ENCODE results near the gene APOL2.

DNA sequence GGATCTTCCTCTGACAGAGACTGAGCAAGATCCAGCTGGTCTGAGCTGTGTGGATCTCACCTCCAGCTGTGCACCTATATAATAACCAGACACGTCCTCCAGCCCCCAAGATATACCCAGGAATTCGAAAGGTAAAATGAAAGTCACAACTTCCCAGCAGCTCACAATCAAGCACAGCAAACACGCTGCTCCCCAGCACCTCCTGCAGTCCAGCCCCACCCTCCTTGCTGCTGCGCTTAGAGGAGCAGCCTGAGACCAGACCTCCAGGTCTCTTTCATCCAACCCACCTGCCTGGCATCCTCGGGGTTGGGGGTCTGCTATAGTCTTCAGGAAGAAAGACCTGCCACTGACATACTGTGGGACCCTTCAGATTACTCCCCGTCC, 34.7 kb downstream of the APOL2 start:
- no peak for TF ChIP-seq POLR2A (IDR thresholded peaks at IDR 0.05)
- TF ChIP-seq, protein P1, sequence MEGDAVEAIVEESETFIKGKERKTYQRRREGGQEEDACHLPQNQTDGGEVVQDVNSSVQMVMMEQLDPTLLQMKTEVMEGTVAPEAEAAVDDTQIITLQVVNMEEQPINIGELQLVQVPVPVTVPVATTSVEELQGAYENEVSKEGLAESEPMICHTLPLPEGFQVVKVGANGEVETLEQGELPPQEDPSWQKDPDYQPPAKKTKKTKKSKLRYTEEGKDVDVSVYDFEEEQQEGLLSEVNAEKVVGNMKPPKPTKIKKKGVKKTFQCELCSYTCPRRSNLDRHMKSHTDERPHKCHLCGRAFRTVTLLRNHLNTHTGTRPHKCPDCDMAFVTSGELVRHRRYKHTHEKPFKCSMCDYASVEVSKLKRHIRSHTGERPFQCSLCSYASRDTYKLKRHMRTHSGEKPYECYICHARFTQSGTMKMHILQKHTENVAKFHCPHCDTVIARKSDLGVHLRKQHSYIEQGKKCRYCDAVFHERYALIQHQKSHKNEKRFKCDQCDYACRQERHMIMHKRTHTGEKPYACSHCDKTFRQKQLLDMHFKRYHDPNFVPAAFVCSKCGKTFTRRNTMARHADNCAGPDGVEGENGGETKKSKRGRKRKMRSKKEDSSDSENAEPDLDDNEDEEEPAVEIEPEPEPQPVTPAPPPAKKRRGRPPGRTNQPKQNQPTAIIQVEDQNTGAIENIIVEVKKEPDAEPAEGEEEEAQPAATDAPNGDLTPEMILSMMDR (IDR thresholded peaks at IDR 0.05): no peak

All from uterus (tissue), 2 donors.